ENCODE measurements around the gene KCNC1.

DNA sequence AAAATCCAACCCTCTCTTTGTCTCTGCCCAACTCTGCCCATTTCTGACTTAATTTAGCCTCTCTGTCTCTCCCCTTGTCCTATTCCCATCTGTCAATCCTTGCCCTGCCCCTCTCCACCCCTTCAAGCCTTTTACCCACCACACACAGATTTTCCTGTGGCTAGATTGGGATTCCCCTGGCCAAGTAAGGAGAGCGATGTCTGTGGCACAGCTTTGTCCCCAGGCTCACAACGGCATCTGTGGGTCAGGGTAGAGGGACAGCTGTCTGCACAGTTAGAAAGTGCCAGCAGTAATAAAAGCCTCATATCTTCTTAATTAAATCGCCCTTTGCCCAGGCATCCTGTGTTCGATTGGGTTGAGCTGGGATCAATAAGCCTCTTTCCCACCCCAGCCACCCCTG, 1.3 kb upstream of the KCNC1 start:
- TF ChIP-seq, protein P1, sequence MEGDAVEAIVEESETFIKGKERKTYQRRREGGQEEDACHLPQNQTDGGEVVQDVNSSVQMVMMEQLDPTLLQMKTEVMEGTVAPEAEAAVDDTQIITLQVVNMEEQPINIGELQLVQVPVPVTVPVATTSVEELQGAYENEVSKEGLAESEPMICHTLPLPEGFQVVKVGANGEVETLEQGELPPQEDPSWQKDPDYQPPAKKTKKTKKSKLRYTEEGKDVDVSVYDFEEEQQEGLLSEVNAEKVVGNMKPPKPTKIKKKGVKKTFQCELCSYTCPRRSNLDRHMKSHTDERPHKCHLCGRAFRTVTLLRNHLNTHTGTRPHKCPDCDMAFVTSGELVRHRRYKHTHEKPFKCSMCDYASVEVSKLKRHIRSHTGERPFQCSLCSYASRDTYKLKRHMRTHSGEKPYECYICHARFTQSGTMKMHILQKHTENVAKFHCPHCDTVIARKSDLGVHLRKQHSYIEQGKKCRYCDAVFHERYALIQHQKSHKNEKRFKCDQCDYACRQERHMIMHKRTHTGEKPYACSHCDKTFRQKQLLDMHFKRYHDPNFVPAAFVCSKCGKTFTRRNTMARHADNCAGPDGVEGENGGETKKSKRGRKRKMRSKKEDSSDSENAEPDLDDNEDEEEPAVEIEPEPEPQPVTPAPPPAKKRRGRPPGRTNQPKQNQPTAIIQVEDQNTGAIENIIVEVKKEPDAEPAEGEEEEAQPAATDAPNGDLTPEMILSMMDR (IDR thresholded peaks at IDR 0.05; ENCODE audit: low read depth, low read length, missing input control) = no peak
- TF ChIP-seq SP1 (IDR thresholded peaks at IDR 0.05) (no peak), RXRA (IDR thresholded peaks at IDR 0.05) (no peak), ZBTB33 (IDR thresholded peaks at IDR 0.05) (no peak), RAD21 (IDR thresholded peaks at IDR 0.05) (no peak), GABPA (IDR thresholded peaks at IDR 0.05 in 1 of 2, conservative IDR thresholded peaks at IDR 0.05 in 1 of 2) (no peak)
